Osteocyte (in vitro differentiated cells): ENCODE data around the gene KCTD14. TPM values are rescaled to one million over a fixed set of nuclear protein-coding genes. Genes with fewer than 3 reads are reported as not detected.
"Not testable (repeated sequence)": the region's sequence is repeated elsewhere in the genome, so short reads cannot be mapped to it uniquely, and the experiment has no call there.

Source experiments
- DNase-seq: peaks from one replicate; pipeline ENCODE4 v3.0.0; 2021; ENCODE audit warnings: mixed read lengths; ENCODE audit not compliant: unreplicated experiment; ENCODE audit errors: extremely low spot score
- H3K27ac Mint-ChIP-seq: one replicate; pipeline ENCODE4 v1.8.0; 2021; ENCODE audit warnings: mild to moderate bottlenecking, mixed read lengths; ENCODE audit not compliant: unreplicated experiment
- H3K27me3 Mint-ChIP-seq: one replicate; pipeline ENCODE4 v1.8.0; 2021; ENCODE audit warnings: mixed read lengths; ENCODE audit not compliant: unreplicated experiment
- H3K36me3 Mint-ChIP-seq: one replicate; pipeline ENCODE4 v1.8.0; 2021; ENCODE audit warnings: mixed read lengths; ENCODE audit not compliant: unreplicated experiment
- H3K4me1 Mint-ChIP-seq: one replicate; pipeline ENCODE4 v1.8.0; 2021; ENCODE audit warnings: mixed read lengths; ENCODE audit not compliant: unreplicated experiment
- H3K4me3 Mint-ChIP-seq: one replicate; pipeline ENCODE4 v1.8.0; 2021; ENCODE audit warnings: mild to moderate bottlenecking, moderate library complexity, mixed read lengths; ENCODE audit not compliant: unreplicated experiment
- H3K9me3 Mint-ChIP-seq: one replicate; pipeline ENCODE4 v1.8.0; 2021; ENCODE audit warnings: mixed read lengths; ENCODE audit not compliant: unreplicated experiment
- CTCF ChIP-seq: fragments of 200-600 bp; sonication (generic); IDR thresholded peaks from 2 replicates; pipeline ENCODE4 v1.5.0; 2021; ENCODE audit warnings: antibody characterized with exemption, mild to moderate bottlenecking, moderate library complexity
- total RNA-seq: library from RNA; stranded (reverse); gene quantifications from 2 replicates; pipeline ENCODE4 v1.2.1, GENCODE V29; 2021

KCTD14 gene
- total RNA-seq, 1 donor from 2014 or later = 0.73 TPM

- Mint-ChIP-seq H3K27ac (no peak overlapping the region), H3K36me3 (no peaks in the 10 kb centered on the region), H3K27me3 (no peaks in the 10 kb centered on the region), H3K9me3 (no peaks in the 10 kb centered on the region), H3K4me1 (peaks cover 11% of the 10 kb centered on the region), H3K4me3 (no peak overlapping the region)
- no peak for TF ChIP-seq CTCF
- DNase-seq = no peak
These were observed 7.2 kb downstream of the KCTD14 start for GRCh38 chr11:78015878-78016277.

GRCh38 chr11:78014937-78015520, 8.0 kb downstream of the KCTD14 start:
- not testable (repeated sequence) for H3K4me3 Mint-ChIP-seq, H3K36me3 Mint-ChIP-seq, H3K27ac Mint-ChIP-seq, H3K4me1 Mint-ChIP-seq, DNase-seq, H3K9me3 Mint-ChIP-seq, H3K27me3 Mint-ChIP-seq

- H3K4me3 Mint-ChIP-seq = no peak overlapping the region
- no peak for TF ChIP-seq CTCF
- no peaks in the 10 kb centered on the region for H3K9me3 Mint-ChIP-seq
- no peak overlapping the region for H3K27ac Mint-ChIP-seq
- no peaks in the 10 kb centered on the region for H3K36me3 Mint-ChIP-seq
- DNase-seq = no peak
- H3K4me1 Mint-ChIP-seq = no peaks in the 10 kb centered on the region
- no peaks in the 10 kb centered on the region for H3K27me3 Mint-ChIP-seq
These were observed 11.8 kb downstream of the KCTD14 start for GRCh38 chr11:78011301-78011700.

- no peak overlapping the region for H3K27ac Mint-ChIP-seq
- H3K36me3 Mint-ChIP-seq = no peaks in the 10 kb centered on the region
- no peak for DNase-seq
- H3K9me3 Mint-ChIP-seq = no peaks in the 10 kb centered on the region
- TF ChIP-seq CTCF = no peak
- no peak overlapping the region for H3K4me3 Mint-ChIP-seq
- no peaks in the 10 kb centered on the region for H3K27me3 Mint-ChIP-seq
- H3K4me1 Mint-ChIP-seq = no peaks in the 10 kb centered on the region
These were observed 12.3 kb downstream of the KCTD14 start for GRCh38 chr11:78010755-78011154.

GRCh38 chr11:78010304-78010703, 12.8 kb downstream of the KCTD14 start:
- no peaks in the 10 kb centered on the region for H3K9me3 Mint-ChIP-seq
- H3K27me3 Mint-ChIP-seq = no peaks in the 10 kb centered on the region
- no peaks in the 10 kb centered on the region for H3K4me1 Mint-ChIP-seq
- DNase-seq = no peak
- no peaks in the 10 kb centered on the region for H3K36me3 Mint-ChIP-seq
- H3K4me3 Mint-ChIP-seq = no peak overlapping the region
- no peak overlapping the region for H3K27ac Mint-ChIP-seq
- no peak for TF ChIP-seq CTCF

GRCh38 chr11:78009062-78009461, 14.0 kb downstream of the KCTD14 start:
- no peak for TF ChIP-seq CTCF
- no peak for DNase-seq
- Mint-ChIP-seq H3K4me1 (no peaks in the 10 kb centered on the region), H3K9me3 (no peaks in the 10 kb centered on the region), H3K27ac (no peak overlapping the region), H3K27me3 (peaks cover 4% of the 10 kb centered on the region), H3K36me3 (no peaks in the 10 kb centered on the region), H3K4me3 (no peak overlapping the region)
